ENCODE measurements around the gene OR7E24.
"Not testable (repeated sequence)": the region's sequence is repeated elsewhere in the genome, so short reads cannot be mapped to it uniquely, and the experiment has no call there.

OR7E24 gene

GRCh38 chr19:9250630-9251029, at the start of gene OR7E24:
TSS of gene OR7E24 (plus strand) at chr19:9250930. CDS start at chr19:9251044, 114 bp downstream.
- H3K4me3 ChIP-seq (ENCODE audit: low read length): no peak within 1 kb of the TSS
- no peak for TF ChIP-seq CTCF (conservative IDR thresholded peaks at IDR 0.05; ENCODE audit: low read length)
- no peak for DNase-seq (ENCODE audit: low read depth)

GRCh38 chr19:9205501-9206113, 45.1 kb upstream of the OR7E24 start:
- peak overlapping the region; percentile 59 for H3K4me3 ChIP-seq (ENCODE audit: low read length)
- peak; percentile 59 for DNase-seq (ENCODE audit: low read depth)
- peak; percentile 91 for TF ChIP-seq CTCF (conservative IDR thresholded peaks at IDR 0.05; ENCODE audit: low read length)

- TF ChIP-seq CTCF (conservative IDR thresholded peaks at IDR 0.05; ENCODE audit: low read length): no peak
- H3K4me3 ChIP-seq (ENCODE audit: low read length): no peak within 1 kb of the TSS
- DNase-seq (ENCODE audit: low read depth): no peak
These were observed 31.2 kb upstream of the OR7E24 start, which contains the start of gene OR7D4 for GRCh38 chr19:9219489-9219888. TSS of gene OR7D4 (minus strand) at chr19:9219589. CDS start at chr19:9214837, 4,752 bp downstream.

- no peak for DNase-seq (ENCODE audit: low read depth)
- TF ChIP-seq CTCF (conservative IDR thresholded peaks at IDR 0.05; ENCODE audit: low read length): no peak
- H3K4me3 ChIP-seq (ENCODE audit: low read length): no peak overlapping the region
These were observed 506 bp downstream of the OR7E24 start for GRCh38 chr19:9251236-9251635.

GRCh38 chr19:9283485-9283884, 32.8 kb downstream of the OR7E24 start:
- DNase-seq (ENCODE audit: low read depth); H3K4me3 ChIP-seq (ENCODE audit: low read length): not testable (repeated sequence)

- no peak for DNase-seq (ENCODE audit: low read depth)
- no peak for TF ChIP-seq CTCF (conservative IDR thresholded peaks at IDR 0.05; ENCODE audit: low read length)
- no peak overlapping the region for H3K4me3 ChIP-seq (ENCODE audit: low read length)
These were observed 38.6 kb downstream of the OR7E24 start for GRCh38 chr19:9289231-9289884.

- TF ChIP-seq CTCF (conservative IDR thresholded peaks at IDR 0.05; ENCODE audit: low read length): no peak
- H3K4me3 ChIP-seq (ENCODE audit: low read length): no peak overlapping the region
- peak; percentile 5 for DNase-seq (ENCODE audit: low read depth)
These were observed 44.7 kb downstream of the OR7E24 start for GRCh38 chr19:9295411-9295849.

All from AG10803 (cell line).